A673 (cell line): ENCODE results near the gene MGMT. TPM values are rescaled to one million over a fixed set of nuclear protein-coding genes. Genes with fewer than 3 reads are reported as not detected.

Experiments used
- BruUV-seq: library from RNA; stranded (reverse); fragments of 400-500 nt; replicated peaks from 2 replicates; lab custom pipeline; 2021; lab: Mats Ljungman, UMichigan
- CTCF ChIA-PET: fragments of 300-600 bp; sonication (Branson Sonifier 250); formaldehyde crosslinking; loops from one replicate; lab custom pipeline; 2022; ENCODE audit warnings: antibody characterized with exemption; lab: Charles Lee
- POLR2A ChIA-PET: fragments of 300-600 bp; sonication (Branson Sonifier 250); formaldehyde crosslinking; loops from one replicate; lab custom pipeline; 2022; ENCODE audit warnings: antibody characterized with exemption; ENCODE audit not compliant: low non-redundant PET; lab: Charles Lee
- DNase-seq: peaks from one replicate; pipeline ENCODE4 v3.0.0-alpha.2; 2015; ENCODE audit warnings: low spot score
- H3K27ac ChIP-seq: fragments of 200-600 bp; sonication (generic); 2 replicates; pipeline ENCODE4 v1.5.1; 2016; ENCODE audit warnings: mixed run types, low read depth, mild to moderate bottlenecking, mixed read lengths, antibody characterized with exemption, low read length; ENCODE audit not compliant: poor library complexity, severe bottlenecking
- H3K27me3 ChIP-seq: fragments of 200-600 bp; sonication (generic); replicated peaks from 2 replicates; pipeline ENCODE4 v1.6.1; 2017; ENCODE audit warnings: mixed run types, low read depth, mild to moderate bottlenecking, mixed read lengths, antibody characterized with exemption, low read length; ENCODE audit not compliant: insufficient read depth, poor library complexity
- H3K36me3 ChIP-seq: fragments of 200-600 bp; sonication (generic); 2 replicates; pipeline ENCODE4 v1.6.1; 2016; ENCODE audit warnings: mixed run types, mild to moderate bottlenecking, mixed read lengths, antibody characterized with exemption, low read length; ENCODE audit not compliant: insufficient read depth, poor library complexity, severe bottlenecking
- H3K4me1 ChIP-seq: fragments of 200-600 bp; sonication (generic); 2 replicates; pipeline ENCODE4 v1.6.1; 2017; ENCODE audit warnings: mixed run types, mild to moderate bottlenecking, mixed read lengths, antibody characterized with exemption, low read length; ENCODE audit not compliant: insufficient read depth, poor library complexity, severe bottlenecking
- H3K4me3 ChIP-seq: fragments of 200-600 bp; sonication (generic); 2 replicates; pipeline ENCODE4 v1.5.1; 2016; ENCODE audit warnings: low read depth, mixed run types, mild to moderate bottlenecking, mixed read lengths, low read length; ENCODE audit not compliant: poor library complexity, severe bottlenecking
- H3K9me3 ChIP-seq: fragments of 200-600 bp; sonication (generic); 2 replicates; pipeline ENCODE4 v1.6.1; 2016; ENCODE audit warnings: mixed run types, low read depth, mild to moderate bottlenecking, mixed read lengths, antibody characterized with exemption, low read length; ENCODE audit not compliant: poor library complexity, severe bottlenecking
- EZH2 ChIP-seq: fragments of 200-600 bp; sonication (generic); IDR thresholded peaks from 2 replicates; pipeline ENCODE4 v1.6.1; 2017; ENCODE audit warnings: borderline replicate concordance, low read depth, mild to moderate bottlenecking, mixed read lengths, antibody characterized with exemption, low read length; ENCODE audit not compliant: poor library complexity, severe bottlenecking
- intact Hi-C: fragments of 100-400 bp; cut with micrococcal nuclease; formaldehyde crosslinking; loops from one replicate; pipeline ENCODE4 v1.10.0; 2022; ENCODE audit not compliant: unreplicated experiment
- total RNA-seq: library from RNA; stranded (reverse); gene quantifications from 2 replicates; pipeline ENCODE4 v1.2.3, GENCODE V29; 2021
- TF ChIP-seq, protein P1 (sequence below): fragments of 300-800, 200-600 bp; sonication (generic); conservative IDR thresholded peaks from 2 replicates; pipeline ENCODE4 v1.5.1; 2017; ENCODE audit warnings: low read depth, mild to moderate bottlenecking, antibody characterized with exemption, low read length, moderate library complexity, mixed read lengths

The MGMT gene
- total RNA-seq, 1 experiment from 2014 or later = 19.5 TPM

DNA sequence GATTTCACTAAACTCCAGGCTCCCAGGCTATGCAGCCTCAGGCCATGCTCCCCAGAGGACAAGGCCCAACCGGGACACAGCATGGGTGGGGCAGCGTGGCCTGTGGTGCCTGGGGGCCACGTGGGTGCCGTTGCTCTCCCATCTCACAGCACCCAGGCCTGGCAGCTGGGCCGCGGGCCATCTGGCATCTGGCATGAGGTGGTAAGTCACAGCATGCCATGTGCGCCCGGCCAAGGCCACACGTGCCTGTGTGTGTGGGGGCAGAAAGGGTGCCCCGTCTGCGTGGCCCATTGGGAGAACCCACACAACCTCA lies 292.9 kb downstream of the MGMT start:
- no peak for TF ChIP-seq EZH2
- TF ChIP-seq, protein P1, sequence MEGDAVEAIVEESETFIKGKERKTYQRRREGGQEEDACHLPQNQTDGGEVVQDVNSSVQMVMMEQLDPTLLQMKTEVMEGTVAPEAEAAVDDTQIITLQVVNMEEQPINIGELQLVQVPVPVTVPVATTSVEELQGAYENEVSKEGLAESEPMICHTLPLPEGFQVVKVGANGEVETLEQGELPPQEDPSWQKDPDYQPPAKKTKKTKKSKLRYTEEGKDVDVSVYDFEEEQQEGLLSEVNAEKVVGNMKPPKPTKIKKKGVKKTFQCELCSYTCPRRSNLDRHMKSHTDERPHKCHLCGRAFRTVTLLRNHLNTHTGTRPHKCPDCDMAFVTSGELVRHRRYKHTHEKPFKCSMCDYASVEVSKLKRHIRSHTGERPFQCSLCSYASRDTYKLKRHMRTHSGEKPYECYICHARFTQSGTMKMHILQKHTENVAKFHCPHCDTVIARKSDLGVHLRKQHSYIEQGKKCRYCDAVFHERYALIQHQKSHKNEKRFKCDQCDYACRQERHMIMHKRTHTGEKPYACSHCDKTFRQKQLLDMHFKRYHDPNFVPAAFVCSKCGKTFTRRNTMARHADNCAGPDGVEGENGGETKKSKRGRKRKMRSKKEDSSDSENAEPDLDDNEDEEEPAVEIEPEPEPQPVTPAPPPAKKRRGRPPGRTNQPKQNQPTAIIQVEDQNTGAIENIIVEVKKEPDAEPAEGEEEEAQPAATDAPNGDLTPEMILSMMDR = no peak
- no peaks in the 10 kb centered on the region for H3K36me3 ChIP-seq
- BruUV-seq = no TSS peak
- no peaks in the 10 kb centered on the region for H3K27me3 ChIP-seq
- intact Hi-C loops = no loop called here
- CTCF ChIA-PET = no interaction called here
- H3K4me3 ChIP-seq = no peak overlapping the region
- no peaks in the 10 kb centered on the region for H3K4me1 ChIP-seq
- no peak overlapping the region for H3K27ac ChIP-seq
- DNase-seq = no peak
- no peaks in the 10 kb centered on the region for H3K9me3 ChIP-seq
- POLR2A ChIA-PET = no interaction called here

DNA sequence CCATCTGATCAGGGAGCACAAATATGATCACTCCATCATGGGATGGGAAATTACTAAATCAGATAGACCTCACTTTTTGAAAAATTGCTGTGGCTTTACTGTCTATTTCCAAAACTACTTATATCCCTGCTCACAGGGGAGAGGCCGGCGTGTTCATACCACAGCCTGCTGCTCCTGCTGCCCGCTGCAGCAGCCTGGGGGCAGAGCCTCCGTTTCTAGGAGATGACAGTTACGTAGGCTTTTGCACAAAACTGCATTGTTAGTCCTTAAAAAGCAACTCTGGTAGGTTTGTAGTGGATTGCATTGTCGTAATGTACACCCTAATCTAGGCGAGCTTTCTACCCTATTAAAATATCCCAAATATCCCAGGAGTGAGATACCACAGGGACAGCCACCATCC lies 293.4 kb downstream of the MGMT start:
- CTCF ChIA-PET = no interaction called here
- intact Hi-C loops = no loop called here

DNA sequence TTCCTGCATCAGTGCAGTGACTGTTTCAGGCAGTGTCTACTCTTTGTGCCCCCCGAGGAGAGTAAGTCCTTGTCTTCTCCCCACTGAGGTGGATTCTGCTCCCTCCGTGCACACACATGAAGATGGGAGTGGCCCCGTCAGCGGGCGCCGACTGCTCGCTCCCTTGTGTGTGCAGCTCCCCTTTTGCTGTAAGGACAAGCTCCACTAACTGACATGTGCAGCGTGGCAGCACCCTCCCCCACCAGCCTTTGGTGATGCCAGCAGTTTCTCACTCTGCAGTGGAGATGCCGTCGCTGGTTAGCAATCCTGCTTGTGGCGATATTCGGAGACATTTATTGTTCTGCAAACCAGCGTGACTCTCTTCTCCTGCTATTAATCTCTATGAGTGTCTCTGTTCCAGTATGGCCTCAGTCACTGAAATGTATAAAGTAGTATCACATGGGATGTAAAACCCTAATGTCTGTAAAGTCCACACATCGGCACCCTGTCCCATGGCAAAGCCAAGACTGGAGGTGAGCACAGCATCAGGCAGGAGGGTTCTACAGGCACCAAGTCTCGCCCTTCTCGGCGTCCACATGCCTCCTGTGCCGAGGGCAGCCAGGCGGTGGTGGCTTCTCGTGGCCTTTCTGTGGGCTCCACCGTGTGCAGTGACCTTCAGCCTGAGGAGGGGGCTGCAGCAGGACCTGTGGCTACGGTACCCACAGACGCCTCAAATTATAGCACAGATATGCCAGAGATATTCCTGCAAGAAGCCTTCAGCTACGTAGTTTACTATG lies 294.3 kb downstream of the MGMT start:
- POLR2A ChIA-PET = no interaction called here

More for the DNA sequence above, 293.4 kb downstream of the MGMT start:
- Histone ChIP-seq H3K9me3 (no peaks in the 10 kb centered on the region), H3K4me1 (no peaks in the 10 kb centered on the region), H3K27me3 (no peaks in the 10 kb centered on the region), H3K27ac (no peak overlapping the region), H3K36me3 (no peaks in the 10 kb centered on the region), H3K4me3 (no peak overlapping the region)
- POLR2A ChIA-PET = no interaction called here
- no peak for DNase-seq
- TF ChIP-seq, protein P1 = no peak
- TF ChIP-seq EZH2 = no peak
- no TSS peak for BruUV-seq

More for the DNA sequence above, 294.3 kb downstream of the MGMT start:
- CTCF ChIA-PET = no interaction called here
- no peak for TF ChIP-seq EZH2
- H3K36me3 ChIP-seq = no peaks in the 10 kb centered on the region
- no peak overlapping the region for H3K4me3 ChIP-seq
- no peak overlapping the region for H3K27ac ChIP-seq
- no peaks in the 10 kb centered on the region for H3K9me3 ChIP-seq
- no peak for DNase-seq
- H3K4me1 ChIP-seq = no peaks in the 10 kb centered on the region
- H3K27me3 ChIP-seq = no peaks in the 10 kb centered on the region
- intact Hi-C loops = no loop called here
- no TSS peak for BruUV-seq
